ENCODE results near the gene RTBDN.
A peak's percentile ranks its signal among the peaks of the same experiment; 100 is the strongest.

The RTBDN gene

GRCh38 chr19:12778017-12778904 lies 56.1 kb downstream of the RTBDN start:
- DNase-seq, result peak in 1 of 2 donors; percentile 36

- peak; percentile 58 to 59 for DNase-seq
These were observed 57.0 kb downstream of the RTBDN start for GRCh38 chr19:12777217-12778016.

Data from bone marrow (tissue), 2 donors.